HG03457 (cell line): Measurements from ENCODE around the gene NUP62.

ENCODE experiments used
- ATAC-seq: cut with Tn5 transposase; IDR thresholded peaks from one replicate; pipeline ENCODE4 v1.9.1; 2021; ENCODE audit warnings: moderate number of reproducible peaks; ENCODE audit not compliant: unreplicated experiment

NUP62 gene

DNA sequence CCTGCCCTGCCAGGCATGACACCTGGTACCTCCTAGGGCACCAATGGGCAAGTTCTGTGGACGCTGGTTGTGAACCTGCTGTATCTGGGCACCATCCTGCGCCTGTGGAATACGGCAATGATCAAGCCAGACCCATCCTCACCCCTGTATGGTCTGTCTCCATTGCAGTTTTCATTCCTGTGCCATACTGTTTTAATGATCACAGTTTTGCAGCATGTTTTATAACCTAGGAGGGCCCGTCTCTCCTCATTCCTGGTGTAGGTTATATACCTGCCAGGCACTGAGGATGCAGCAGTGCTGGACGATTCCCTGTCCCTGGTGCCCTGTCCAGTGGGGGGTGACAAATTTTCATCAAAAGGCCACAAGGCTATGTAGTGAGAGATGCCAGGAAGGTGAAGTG is 46.2 kb downstream of the NUP62 start:
- ATAC-seq = no peak

GRCh38 chr19:49882643-49883042 is 46.7 kb downstream of the NUP62 start:
- no peak for ATAC-seq

DNA sequence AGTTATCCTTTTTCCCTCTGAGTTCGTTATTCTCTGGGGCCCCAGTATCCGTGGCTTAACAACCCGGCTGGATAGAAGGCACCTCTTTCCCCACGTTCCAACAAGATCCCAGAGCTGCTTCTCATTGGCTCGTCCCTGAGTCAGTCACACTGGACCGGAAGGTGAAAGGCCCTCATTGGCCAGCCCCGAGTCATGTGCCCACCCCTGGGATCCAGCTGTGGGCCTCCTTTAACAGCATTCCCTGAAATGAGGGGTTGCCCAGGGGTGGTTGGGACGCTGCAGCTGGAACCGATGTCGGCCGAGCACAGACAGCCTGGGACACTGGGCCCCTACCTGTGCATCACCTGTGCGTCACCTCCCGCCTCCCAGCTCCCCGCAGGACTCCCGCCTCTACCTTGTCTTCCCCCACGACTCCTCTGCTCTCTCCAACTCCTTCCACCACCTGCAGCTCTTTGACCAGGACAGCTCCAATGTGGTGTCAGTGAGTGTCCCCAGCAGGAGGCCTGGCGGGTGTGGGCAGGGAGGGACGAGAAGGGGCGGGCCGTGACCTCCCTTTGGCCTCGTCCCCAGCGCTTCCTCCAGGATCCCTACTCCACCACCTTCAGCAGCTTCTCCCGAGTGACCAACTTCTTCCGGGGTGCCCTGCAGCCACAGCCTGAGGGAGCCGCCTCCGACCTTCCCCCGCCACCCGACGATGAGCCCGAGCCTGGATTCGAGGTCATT is 47.5 kb downstream of the NUP62 start:
- ATAC-seq = no peak

DNA sequence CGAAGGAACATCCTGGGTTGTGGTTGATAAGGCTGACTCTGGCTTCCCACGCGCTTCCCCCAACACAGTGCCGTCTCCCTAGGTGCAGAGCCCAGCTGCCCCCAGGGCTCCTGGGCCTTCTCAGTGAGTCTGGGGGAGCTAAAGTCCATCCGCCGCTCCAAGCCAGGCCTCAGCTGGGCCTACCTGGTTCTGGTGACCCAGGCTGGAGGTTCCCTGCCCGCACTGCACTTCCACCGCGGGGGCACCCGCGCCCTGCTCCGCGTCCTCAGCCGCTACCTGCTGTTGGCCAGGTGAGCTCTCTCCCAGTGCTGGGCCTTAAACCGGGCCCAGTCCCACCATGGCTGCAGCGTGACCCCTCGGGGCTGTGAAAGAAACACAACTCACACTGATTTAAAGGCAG is 48.1 kb downstream of the NUP62 start:
- no peak for ATAC-seq

GRCh38 chr19:49880162-49880869 is 49.0 kb downstream of the NUP62 start:
- no peak for ATAC-seq

GRCh38 chr19:49879243-49879963 is 49.9 kb downstream of the NUP62 start:
- no peak for ATAC-seq

DNA sequence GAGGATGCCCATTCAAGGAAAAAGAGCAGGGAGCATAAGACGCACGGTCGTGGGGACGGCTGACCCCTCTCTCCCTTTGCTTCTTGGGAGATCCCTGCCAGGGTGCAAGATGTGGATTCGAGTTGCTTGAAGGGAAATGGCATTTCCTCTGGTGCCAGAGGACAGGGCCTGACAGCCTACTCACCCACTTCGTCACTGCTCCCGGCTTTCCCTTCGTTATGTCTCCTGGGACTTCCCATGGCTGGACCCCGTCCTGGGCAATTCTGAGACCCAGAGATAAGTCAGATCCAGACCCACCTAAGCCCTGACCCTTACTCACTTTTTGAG is 50.6 kb downstream of the NUP62 start:
- ATAC-seq = no peak

- ATAC-seq = peak; percentile 35
Observed at GRCh38 chr19:49877879-49878743, 51.2 kb downstream of the NUP62 start.

GRCh38 chr19:49877020-49877878 is 52.1 kb downstream of the NUP62 start, which contains the start of the genes AKT1S1 and TBC1D17:
AKT1S1 (minus strand) TSS chr19:49877355; CDS start chr19:49873295, 4,060 bp downstream.
TBC1D17 (plus strand) TSS chr19:49877702; CDS start chr19:49877724, 22 bp downstream.
- ATAC-seq = peak; percentile 45

DNA sequence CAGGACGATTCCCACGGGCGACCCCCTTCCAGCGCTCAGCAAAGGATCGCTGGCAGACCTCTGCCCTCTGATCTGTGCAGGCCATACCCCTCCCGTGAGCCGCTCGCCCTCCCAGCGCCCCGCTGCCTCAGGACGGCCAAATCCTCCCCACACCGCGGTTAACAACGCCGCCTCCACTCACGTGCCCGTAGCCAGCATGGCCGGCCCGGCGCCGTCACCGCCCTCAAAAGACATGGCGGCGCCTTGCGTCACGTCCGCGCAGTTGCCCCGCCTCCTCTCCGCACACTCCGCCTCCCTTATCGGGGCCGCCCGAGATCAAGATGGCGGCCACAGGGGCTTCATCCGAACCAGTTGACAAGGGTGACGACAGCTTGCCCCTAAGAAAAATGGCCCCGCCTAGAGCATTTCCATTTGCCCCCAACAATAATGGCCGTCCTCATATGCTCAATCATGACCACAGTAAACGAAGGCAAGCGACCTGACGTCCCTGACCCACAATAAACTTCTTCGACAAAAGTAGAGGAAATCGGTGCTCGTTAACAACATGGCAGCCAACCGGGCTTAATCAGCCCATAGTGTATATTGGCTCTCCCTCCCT is 52.8 kb downstream of the NUP62 start:
- peak; percentile 33 for ATAC-seq

DNA sequence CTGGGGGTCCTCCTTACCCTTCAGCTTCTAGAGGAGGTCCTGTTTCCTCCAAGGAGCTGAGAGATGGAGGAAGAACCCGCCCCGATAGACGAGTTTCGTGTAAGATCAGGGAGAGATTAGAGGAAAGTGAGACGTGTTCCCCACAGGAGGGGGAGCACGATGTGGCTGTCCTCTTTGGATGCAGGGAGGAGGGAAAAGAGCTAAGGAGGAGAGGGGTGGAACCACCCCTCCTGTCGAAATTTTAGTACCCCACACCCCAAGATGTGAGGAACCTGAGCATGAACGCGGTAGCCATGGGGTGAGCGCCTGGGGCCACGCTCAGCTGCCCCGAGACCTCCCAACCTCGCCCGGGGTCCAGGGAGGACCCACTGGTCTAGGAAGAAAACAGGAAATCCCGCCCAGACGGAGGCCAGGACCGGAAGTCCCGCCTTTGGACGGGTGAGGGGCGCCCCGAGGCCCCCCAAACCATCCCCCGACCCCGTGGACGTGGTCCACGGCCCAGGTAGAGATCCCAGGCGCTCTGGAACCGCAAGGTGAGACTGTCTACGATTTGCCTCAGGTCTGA is 53.4 kb downstream of the NUP62 start:
- ATAC-seq = no peak

DNA sequence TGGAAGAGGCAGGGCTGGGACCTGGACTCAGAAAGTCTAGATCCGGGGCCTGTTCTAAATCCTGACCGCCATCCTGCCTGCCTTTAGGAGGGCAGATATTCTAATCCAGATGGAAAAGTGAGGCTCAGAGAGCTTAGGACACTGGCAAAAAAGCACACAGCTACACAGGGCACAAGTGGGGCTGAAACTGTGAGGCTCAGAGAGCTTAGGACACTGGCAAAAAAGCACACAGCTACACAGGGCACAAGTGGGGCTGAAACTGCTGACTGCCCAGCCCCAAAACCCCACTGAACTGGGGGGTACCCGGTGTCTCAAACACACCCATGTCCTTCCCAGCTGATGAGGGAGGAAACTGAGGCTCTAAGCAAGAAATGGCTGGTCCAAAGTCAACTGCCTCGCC is 54.1 kb downstream of the NUP62 start:
- no peak for ATAC-seq

- no peak for ATAC-seq
Observed at GRCh38 chr19:49874503-49875157, 54.7 kb downstream of the NUP62 start.

DNA sequence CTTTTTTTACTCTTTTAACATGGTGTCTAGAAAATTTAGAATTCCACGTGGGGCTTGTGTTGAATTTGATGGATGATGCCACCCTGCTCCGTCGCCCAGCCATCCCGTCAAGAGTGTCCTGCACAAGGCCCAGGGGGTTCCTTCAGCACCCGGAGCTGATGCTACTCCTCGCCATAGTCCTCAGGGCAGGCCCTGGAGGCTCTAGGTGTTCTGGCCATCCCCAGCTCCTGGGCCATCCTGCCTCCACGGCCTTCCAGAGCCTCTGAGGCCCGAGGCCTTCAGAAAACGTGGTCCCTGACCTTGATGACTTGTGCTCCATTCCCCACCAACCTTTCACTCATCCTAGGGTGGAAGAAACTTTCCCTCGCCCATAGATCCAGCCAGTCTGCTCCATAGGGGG is 55.5 kb downstream of the NUP62 start:
- no peak for ATAC-seq

- ATAC-seq = no peak
Observed at GRCh38 chr19:49873129-49873521, 56.2 kb downstream of the NUP62 start.

DNA sequence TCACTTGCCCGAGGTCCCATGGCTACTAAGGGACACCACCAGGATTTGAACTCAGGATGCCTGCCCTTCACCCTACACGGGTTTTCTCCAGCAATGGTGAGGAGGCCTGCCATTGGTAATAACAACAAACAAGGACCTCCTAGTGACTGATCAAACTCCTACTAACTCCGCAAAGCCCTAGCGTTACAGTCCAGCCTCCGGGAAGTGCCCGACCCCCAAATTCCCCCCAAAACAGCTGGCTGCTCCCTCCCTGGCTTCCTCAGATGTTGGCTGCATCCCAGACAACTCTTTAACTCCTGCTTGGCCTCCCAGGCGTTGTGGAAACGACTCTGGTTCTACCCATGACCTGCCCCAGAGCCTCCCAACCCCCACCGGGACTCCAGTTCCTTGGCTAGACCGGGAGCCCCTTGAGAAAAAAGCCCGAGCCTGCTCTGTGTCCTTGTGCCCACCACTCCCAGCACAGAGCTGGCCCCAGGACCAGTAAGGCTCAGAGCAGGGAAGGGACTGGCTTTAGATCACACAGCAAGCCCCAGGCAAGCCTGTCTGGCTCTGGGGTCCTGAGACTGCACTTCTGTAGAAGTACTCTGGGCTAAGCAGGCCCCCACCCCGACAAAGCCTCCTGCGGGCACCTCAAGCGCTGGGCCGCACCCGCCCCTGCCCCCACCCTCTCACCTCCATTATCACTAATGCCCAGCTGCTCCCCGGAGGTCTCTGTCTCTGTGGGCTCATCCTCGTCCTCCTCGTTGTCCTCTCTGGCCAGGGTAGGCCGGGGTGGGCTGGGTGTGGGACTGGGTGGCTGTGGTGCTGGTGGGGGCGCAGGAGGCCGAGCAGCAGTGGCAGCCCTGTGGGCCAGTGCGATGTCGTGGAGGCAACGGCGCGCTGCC is 56.8 kb downstream of the NUP62 start:
- ATAC-seq = no peak

DNA sequence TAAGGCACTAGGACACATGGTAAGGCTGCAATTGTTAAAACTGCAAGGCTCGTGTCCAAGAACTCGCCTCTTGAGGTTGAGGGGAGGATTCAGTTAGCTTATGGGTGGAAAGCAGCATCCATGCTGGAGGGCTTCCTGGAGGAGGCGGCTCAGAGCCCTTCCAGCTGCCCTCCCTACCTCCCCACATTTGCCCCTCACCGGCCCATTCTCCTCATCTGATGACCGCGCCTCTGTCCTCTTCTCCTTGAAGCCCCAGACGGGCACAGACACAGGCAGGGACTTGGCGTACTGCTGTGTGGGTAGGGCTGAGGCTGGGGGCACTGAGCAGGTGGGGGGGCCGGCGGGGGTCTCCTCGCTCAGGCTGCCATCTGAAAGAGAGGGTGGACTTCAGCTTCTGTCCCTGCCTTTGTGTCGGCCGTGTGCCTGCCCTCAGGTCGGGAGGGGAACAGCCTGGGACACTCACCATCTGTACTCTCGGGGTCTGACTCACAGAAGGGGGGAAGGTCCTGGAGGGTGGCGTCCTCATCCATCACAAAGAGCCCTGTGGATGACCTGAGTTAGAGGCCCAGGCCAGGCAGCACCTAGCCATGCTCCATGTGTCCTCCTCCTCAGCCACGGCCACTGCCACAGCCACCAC is 57.8 kb downstream of the NUP62 start:
- ATAC-seq = no peak
